Sigmoid colon (tissue), 7 donors: Measurements from ENCODE around the gene RIT2. TPM values are rescaled to one million over a fixed set of nuclear protein-coding genes. Genes with fewer than 3 reads are reported as not detected.

ENCODE experiments used
- DNase-seq: peaks from one replicate; pipeline ENCODE4 v3.0.0-alpha.2; 2019
- H3K27ac ChIP-seq, 4 donors: fragments of 200-600 bp; sonication (generic); one replicate each; pipeline ENCODE4 v1.5.1; 2016 to 2019; ENCODE audit warnings: mild to moderate bottlenecking in 1 of 4
- H3K27me3 ChIP-seq, 3 donors: fragments of 200-600 bp; sonication (generic); one replicate each; pipeline ENCODE4 v1.5.1; 2019; ENCODE audit warnings: mild to moderate bottlenecking in 1 of 3
- H3K36me3 ChIP-seq, 4 donors: fragments of 200-600 bp; sonication (generic); one replicate each; pipeline ENCODE4 v1.5.1; 2016 to 2019
- H3K4me1 ChIP-seq, 4 donors: fragments of 200-600 bp; sonication (generic); one replicate each; pipeline ENCODE4 v1.5.1; 2017 to 2019
- H3K4me3 ChIP-seq, 4 donors: fragments of 200-600 bp; sonication (generic); one replicate each; pipeline ENCODE4 v1.5.1; 2017 to 2019; ENCODE audit warnings: mild to moderate bottlenecking in 2 of 4, moderate library complexity in 1 of 4
- H3K9me3 ChIP-seq, 4 donors: fragments of 200-600 bp in 3 of 4; sonication (generic) in 3 of 4; one replicate each; pipeline versions ENCODE4 v1.5.1 to v1.6.1; 2013 to 2019
- CTCF ChIP-seq, 4 experiments: fragments of 450-650 bp in 3 of 4; fragments of 200-600 bp in 1 of 4; IDR thresholded peaks; one replicate each; pipeline ENCODE4 v1.5.1; 2016 to 2019; ENCODE audit warnings: antibody characterized with exemption in 4 of 4, mild to moderate bottlenecking in 3 of 4, moderate library complexity in 2 of 4
- EP300 ChIP-seq, 4 donors: sonication (generic); formaldehyde crosslinking; IDR thresholded peaks; one replicate each; pipeline ENCODE4 v1.6.1; 2017; ENCODE audit warnings: antibody characterized with exemption in 4 of 4
- POLR2A ChIP-seq, 2 donors: fragments of 450-650 bp; IDR thresholded peaks; one replicate each; pipeline ENCODE4 v1.6.1; 2016; ENCODE audit warnings: antibody characterized with exemption in 2 of 2, mild to moderate bottlenecking in 2 of 2, moderate library complexity in 2 of 2
- POLR2AphosphoS5 ChIP-seq, 4 donors: sonication (generic); formaldehyde crosslinking; IDR thresholded peaks; one replicate each; pipeline ENCODE4 v1.6.1; 2017; ENCODE audit warnings: antibody characterized with exemption in 4 of 4
- WGBS, 2 donors: extraction: QIAGEN DNeasy Blood & Tissue Kit; methylation state at CpG; one replicate each; pipeline ENCODE4 v1.1.7; 2013; 5-methylcytosine and 5-hydroxymethylcytosine counted together
- intact Hi-C: fragments of 100-400 bp; cut with DNase I; formaldehyde crosslinking; loops from one replicate; pipeline ENCODE4 v1.15.1; 2023
- polyA plus RNA-seq, 3 donors: library from polyadenylated mRNA; stranded (reverse); fragments of 200-250 nt; gene quantifications; one replicate each; pipeline ENCODE4 v1.2.3, GENCODE V29; 2013
- total RNA-seq, 4 donors: library from RNA; depleted of rRNA; stranded (reverse); fragments of >200 nt; gene quantifications; one replicate each; pipeline ENCODE4 v1.1.0, GENCODE V29; 2016
- donor health status: healthy with polysubstance abuse.
- donor health status: Bipolar disorder and iron deficiency.
- donor health status: healthy.

Gene RIT2
- total and polyA plus RNA-seq, 7 donors, result 0.17 to 1.8 TPM; not detected in 5

GRCh38 chr18:43013486-43013885 is 102.0 kb downstream of the RIT2 start:
- Histone ChIP-seq H3K36me3 (no peaks in the 10 kb centered on the region), H3K27ac (no peak overlapping the region), H3K9me3 (no peaks in the 10 kb centered on the region), H3K4me1 (no peaks in the 10 kb centered on the region), H3K27me3 (no peaks in the 10 kb centered on the region), H3K4me3 (no peak overlapping the region)
- intact Hi-C loops, result no loop called here
- TF ChIP-seq CTCF (IDR thresholded peaks at IDR 0.05), result no peak
- no peak for TF ChIP-seq POLR2AphosphoS5 (IDR thresholded peaks at IDR 0.05)
- TF ChIP-seq POLR2A (IDR thresholded peaks at IDR 0.05), result no peak
- no peak for TF ChIP-seq EP300 (IDR thresholded peaks at IDR 0.05)
- DNase-seq, result no peak
- 79 to 81% methylated on average over 3 of the region's 3 CpGs for WGBS, 2 donors

- WGBS, 2 donors, result 64 to 66% methylated on average over 2 of the region's 2 CpGs
- intact Hi-C loops, result no loop called here
- no peak for TF ChIP-seq POLR2A (IDR thresholded peaks at IDR 0.05)
- TF ChIP-seq POLR2AphosphoS5 (IDR thresholded peaks at IDR 0.05), result no peak
- TF ChIP-seq CTCF (IDR thresholded peaks at IDR 0.05), result no peak
- no peak for TF ChIP-seq EP300 (IDR thresholded peaks at IDR 0.05)
- Histone ChIP-seq H3K4me3 (no peak overlapping the region), H3K27ac (no peak overlapping the region), H3K27me3 (no peaks in the 10 kb centered on the region), H3K36me3 (no peaks in the 10 kb centered on the region), H3K9me3 (no peaks in the 10 kb centered on the region), H3K4me1 (no peaks in the 10 kb centered on the region)
- no peak for DNase-seq
Measured at GRCh38 chr18:43012951-43013350, 102.5 kb downstream of the RIT2 start.

DNA sequence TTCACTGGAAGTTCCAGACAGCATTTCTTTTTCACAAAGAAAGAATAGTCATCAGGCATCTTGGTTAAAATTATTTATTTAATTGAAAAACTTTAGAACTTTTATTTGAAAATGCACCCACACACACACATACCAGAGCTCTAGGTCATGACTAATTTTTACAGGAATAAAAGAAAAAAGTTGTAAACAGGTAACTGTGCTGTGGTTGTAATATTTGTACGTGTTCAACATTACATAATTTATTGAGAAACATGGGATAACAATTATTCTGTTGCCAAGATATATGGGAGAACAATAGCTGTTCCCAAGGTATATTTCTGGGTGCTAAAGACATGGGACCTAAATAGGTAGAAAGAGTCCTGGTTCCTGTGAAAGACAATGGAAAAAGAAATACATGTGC is 104.9 kb downstream of the RIT2 start:
- H3K36me3 ChIP-seq, result no peaks in the 10 kb centered on the region
- no peak for DNase-seq
- H3K4me1 ChIP-seq, result no peaks in the 10 kb centered on the region
- intact Hi-C loops, result no loop called here
- H3K9me3 ChIP-seq, result no peaks in the 10 kb centered on the region
- no peak overlapping the region for H3K4me3 ChIP-seq
- whole genome bisulfite sequencing, 2 donors, result 70 to 74% methylated on average over 1 of the region's 1 CpG
- TF ChIP-seq EP300 (IDR thresholded peaks at IDR 0.05), result no peak
- no peak for TF ChIP-seq POLR2AphosphoS5 (IDR thresholded peaks at IDR 0.05)
- no peak for TF ChIP-seq CTCF (IDR thresholded peaks at IDR 0.05)
- TF ChIP-seq POLR2A (IDR thresholded peaks at IDR 0.05), result no peak
- no peak overlapping the region for H3K27ac ChIP-seq
- H3K27me3 ChIP-seq, result no peaks in the 10 kb centered on the region

DNA sequence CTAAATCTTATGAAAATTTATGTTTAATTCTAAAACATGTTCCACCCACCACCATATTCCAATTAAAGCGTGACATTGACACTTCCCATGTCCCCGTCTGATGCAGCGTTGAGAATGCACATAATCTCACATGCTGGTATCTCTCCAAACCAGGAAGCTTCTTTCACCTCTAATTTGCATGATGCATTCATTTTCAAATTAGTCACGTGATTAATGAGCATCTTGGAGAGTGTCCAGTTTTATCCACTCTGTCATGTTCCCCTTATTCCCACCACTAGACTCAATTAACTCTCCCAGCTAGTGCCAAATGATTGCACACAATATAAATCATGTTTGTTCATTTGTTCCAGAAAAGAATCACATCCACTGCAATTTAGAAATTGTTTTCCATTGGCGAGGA is 105.8 kb downstream of the RIT2 start:
- Histone ChIP-seq H3K27me3 (no peaks in the 10 kb centered on the region), H3K27ac (no peak overlapping the region), H3K9me3 (no peaks in the 10 kb centered on the region), H3K4me1 (no peaks in the 10 kb centered on the region), H3K4me3 (no peak overlapping the region), H3K36me3 (no peaks in the 10 kb centered on the region)
- intact Hi-C loops, result no loop called here
- TF ChIP-seq POLR2AphosphoS5 (IDR thresholded peaks at IDR 0.05), result no peak
- no peak for TF ChIP-seq CTCF (IDR thresholded peaks at IDR 0.05)
- no peak for TF ChIP-seq POLR2A (IDR thresholded peaks at IDR 0.05)
- TF ChIP-seq EP300 (IDR thresholded peaks at IDR 0.05), result no peak
- WGBS, 2 donors, result 81 to 82% methylated on average over 5 of the region's 5 CpGs
- DNase-seq, result no peak

GRCh38 chr18:43007365-43007764 is 108.1 kb downstream of the RIT2 start:
- Histone ChIP-seq H3K4me3 (no peak overlapping the region), H3K27me3 (no peaks in the 10 kb centered on the region), H3K4me1 (no peaks in the 10 kb centered on the region), H3K36me3 (no peaks in the 10 kb centered on the region), H3K9me3 (no peaks in the 10 kb centered on the region), H3K27ac (no peak overlapping the region)
- 87 to 93% methylated on average over 2 of the region's 2 CpGs for WGBS, 2 donors
- TF ChIP-seq CTCF (IDR thresholded peaks at IDR 0.05), result no peak
- no peak for TF ChIP-seq POLR2AphosphoS5 (IDR thresholded peaks at IDR 0.05)
- no peak for TF ChIP-seq POLR2A (IDR thresholded peaks at IDR 0.05)
- no peak for DNase-seq
- intact Hi-C loops, result no loop called here
